Pulmonary artery endothelial cell (primary cell): ENCODE results near the gene CNTN5. TPM values are rescaled to one million over a fixed set of nuclear protein-coding genes. Genes with fewer than 3 reads are reported as not detected.

Experiments
- DNase-seq: peaks from one replicate; pipeline ENCODE4 v3.0.0-alpha.2; 2011; ENCODE audit warnings: low read depth, low spot score
- total RNA-seq: library from RNA; depleted of rRNA; stranded (reverse); fragments of >200 nt; gene quantifications from 2 replicates; pipeline ENCODE4 v1.2.3, GENCODE V29; 2014

Gene CNTN5
- total RNA-seq, 1 donor from 2014 or later, result not detected

DNA sequence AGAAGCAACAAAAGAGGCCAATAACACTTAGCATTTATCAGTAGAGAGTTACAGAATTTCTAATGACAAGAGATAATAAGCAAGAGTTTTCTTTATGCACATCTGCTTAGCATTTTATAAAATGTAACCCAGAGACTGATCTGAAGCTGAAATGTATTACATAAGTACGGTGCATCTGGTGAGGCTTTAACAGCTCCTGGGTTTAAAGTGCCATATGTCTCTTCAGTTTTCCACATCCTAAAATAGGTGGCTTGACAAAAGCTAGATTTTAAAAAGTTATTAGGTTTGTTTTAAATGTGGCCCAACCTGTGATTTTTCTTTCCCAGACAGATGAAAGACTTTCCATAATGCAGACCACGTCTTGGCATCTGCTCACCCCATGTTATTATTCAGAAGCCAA is 1045.7 kb downstream of the CNTN5 start:
- no peak for DNase-seq

DNA sequence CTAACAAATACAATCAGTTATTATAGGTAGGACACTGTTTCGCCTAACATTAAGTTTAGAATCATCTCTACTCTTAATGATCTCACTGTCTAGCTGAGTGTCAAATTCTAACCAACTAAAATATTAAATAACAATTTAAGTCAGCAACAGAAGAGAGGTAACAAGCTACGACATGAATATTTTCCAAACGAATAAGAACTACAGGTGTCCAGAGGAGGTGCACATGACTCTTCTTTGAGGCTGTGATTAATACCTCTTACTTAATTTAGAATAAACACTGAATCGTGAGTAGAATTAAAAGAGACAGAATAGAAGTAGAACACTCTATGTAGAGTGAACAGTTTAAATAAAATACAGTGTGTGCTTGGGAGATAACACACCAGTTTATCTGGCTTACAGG is 1047.4 kb downstream of the CNTN5 start:
- DNase-seq, result no peak

DNA sequence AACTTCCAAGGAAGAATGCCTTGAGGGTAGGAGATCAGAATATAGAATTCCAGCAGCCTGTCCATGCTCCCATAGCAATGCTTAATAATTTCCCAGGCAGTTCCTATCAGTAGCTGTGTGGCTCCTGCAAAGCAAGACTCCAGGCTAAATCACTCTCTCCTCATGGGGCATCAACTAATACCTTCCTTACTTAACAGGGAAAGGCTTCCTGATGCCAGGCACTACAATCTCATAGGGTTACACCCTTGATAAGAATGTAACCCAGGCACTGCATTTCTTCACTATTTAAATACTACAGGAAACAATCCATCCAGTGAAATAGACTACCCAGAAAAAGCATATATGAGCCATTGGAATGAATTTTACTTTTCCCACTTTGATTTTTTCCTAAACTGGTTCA is 1051.4 kb downstream of the CNTN5 start:
- DNase-seq, result no peak

DNA sequence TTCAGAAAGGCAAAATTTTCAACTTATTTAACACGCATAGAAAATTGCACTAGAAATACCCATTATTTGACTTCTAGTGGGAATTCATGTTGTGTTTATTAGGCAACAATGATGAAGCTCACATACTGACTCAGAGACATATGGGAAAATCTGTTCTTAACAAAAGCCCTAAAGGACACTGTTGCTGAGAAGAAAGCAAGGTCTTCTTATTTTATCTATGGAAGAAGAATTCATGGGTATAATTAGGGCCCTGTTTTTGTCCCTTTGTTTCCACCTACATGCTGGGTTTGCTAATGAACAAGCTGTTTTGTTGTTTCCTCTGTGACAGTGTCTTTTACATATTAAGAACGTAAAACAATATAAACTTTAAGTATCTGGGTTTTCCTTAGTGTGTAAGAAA is 1059.6 kb downstream of the CNTN5 start:
- DNase-seq, result no peak

DNA sequence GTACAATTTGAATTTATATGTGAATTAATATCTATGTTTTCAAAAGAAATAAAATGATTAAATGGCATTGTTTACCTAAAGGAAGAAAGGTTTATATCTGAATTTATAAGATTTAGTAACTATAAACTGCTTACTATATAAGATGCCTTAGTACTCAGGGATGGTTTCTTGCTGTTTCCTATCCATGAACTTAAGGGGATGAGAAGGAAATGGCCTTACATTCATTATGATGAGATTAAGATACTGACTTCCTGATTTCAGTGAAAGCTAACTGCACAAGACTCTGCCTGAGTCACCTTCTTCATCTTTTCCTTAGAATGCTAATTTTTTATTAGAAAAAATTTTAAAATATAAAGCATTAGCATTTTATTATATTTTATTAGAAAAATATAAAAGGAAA is 1060.1 kb downstream of the CNTN5 start:
- no peak for DNase-seq

DNA sequence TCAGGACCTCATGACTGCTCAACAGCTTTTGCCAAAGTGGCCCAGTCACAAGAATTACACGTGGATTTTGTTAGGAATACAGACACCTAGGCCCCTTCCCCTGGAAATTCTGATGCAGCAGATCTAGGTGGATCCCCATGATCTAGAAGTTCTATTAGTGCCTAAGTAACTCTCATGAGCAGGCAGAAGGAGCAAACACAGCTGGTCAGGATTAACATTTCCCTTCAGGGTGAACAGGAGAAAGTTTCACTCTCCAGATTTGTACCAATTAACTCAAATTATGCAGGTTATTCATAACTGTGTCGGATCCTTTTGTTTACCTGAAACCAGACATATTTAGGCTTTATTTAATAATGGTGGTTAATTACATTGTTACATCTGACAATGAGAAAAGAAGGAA is 1072.9 kb downstream of the CNTN5 start:
- no peak for DNase-seq

DNA sequence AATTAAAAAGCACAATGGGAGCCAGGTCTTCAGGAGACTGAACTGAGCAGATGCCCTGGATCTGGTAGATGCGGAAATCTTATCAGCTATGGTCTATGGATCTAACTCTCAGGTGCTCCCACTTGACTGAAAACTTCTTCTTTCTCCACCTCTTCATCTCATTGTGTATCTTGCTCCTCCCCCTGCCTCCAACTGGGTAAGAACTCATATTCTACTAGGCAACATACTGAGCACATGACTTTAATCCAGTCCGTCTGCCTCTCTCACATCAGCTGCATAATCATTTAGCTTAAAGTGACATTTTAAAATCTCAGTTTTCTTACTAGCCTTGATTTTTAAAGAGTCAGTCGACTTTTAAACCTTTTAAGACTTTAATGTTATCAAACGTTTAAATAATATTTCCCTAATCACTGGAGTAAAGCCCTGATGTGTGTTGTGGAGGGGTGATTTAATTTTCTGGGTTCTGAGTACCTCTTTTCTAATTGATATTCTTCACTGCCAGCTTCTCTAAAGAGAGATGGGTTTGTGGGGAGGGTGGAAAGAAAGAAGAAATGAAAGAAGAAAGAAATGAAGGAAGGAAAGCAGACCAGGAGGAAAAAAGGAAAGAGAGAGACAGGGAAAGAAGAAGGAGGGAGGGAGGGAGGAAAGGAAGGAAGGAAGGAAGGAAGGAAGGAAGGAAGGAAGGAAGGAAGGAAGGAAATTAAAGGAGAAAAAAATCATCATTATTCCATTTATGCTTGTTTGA is 1073.5 kb downstream of the CNTN5 start:
- no peak for DNase-seq

DNA sequence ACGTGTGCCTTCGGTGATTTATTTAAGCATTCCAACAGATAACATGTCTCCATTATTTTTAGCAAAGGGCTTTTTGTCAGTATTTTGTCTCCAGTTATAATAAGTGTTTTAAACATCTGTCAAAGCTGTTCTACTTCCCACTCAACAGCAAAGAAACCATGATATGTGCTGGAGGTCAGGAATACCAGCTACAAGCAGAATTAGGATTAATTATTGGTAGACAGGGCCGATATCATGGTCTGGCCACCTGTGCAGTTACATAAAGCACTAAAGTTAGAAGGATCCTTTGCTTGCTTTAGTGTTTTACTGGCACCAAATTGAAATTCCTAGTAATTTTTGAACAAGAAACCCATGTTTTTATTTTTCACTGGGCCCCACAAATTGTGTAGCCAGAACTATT is 1075.1 kb downstream of the CNTN5 start:
- DNase-seq, result no peak

DNA sequence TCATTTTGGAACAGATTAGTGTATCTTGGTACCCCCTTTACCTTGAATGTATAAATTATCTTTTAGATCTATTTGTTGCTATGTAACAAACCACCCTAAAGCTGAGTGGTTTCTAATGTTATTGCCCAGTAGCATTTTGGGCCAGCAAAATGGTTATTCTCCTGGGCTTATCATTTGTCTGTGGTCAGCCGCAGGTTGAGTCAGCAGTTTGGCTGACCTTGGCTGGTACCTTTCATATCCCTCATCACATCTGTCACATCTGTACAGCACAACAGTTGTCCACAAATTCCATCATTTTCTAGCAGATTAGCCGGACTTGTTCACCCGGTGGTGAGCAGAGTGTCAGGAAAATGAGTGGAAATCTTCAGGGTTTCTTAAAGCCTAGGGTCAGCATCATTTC is 1077.8 kb downstream of the CNTN5 start:
- DNase-seq, result no peak

DNA sequence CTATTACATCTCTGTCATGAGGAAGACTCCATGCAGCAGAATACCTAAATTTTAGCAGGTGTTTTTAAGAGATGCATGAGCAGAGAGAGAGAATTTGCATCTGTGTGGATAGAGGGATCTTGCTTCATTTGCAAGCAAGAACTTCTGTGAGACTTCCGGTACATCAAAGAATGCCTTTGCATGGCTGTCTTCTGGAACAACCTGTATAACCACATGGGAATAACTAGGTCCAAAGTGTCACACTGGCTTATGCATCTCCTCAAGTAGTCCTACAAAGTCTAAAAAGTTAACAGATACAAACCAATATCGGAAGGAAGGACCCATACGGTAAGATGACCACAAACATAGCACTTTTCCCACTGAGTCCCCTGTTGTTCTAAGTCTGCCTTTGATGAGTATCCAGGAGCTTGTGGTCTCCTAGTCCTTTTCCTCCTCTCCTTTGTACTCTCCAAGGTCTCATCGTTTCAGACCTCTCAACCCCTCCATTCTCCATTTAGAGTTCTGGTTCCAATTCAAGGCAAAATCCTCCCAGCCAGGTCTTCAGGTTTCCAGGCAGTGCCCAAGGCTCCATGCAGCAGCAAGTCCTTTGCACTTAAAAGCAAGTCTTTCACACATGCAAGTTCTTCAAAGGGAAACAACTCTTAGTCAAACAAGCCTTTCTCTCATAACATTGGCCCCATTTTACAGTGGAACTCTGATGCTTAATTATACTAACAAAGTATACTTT is 1084.7 kb downstream of the CNTN5 start:
- no peak for DNase-seq

DNA sequence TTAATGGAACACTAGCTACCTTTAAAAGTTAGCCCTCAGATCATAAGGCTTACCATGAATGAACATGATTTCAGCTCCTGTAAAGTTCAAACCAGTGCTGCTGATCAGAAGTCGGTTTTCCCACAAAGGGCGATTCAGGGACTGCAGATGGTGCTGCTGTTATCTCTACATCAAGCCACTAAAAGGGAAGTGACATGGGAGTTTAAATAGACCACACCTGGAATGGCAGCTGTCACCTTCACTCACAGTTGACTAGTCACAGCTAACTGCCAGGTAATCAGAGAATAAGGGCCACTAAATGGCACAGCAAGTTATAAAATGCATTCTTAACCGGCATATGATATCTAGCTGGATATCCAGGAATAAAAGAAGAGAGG is 1085.2 kb downstream of the CNTN5 start:
- no peak for DNase-seq

DNA sequence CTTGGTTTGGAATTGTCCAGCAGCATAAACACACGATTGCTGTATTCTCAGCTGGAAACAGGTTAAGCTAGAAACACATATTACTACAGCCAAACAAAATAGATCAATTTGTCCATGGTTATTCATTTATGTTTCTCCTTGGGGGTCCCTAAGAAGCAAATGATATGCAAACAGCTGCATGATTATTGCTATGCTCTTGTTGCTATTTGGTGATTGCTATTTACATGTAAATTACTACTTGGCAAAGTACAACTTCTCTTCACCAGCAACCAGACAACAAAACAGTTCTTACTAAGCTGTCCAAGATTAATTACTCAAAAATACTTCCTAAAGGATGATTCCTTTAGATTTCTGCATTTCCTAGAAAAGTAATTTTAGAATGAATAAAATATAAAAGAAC is 1098.4 kb downstream of the CNTN5 start:
- no peak for DNase-seq

DNA sequence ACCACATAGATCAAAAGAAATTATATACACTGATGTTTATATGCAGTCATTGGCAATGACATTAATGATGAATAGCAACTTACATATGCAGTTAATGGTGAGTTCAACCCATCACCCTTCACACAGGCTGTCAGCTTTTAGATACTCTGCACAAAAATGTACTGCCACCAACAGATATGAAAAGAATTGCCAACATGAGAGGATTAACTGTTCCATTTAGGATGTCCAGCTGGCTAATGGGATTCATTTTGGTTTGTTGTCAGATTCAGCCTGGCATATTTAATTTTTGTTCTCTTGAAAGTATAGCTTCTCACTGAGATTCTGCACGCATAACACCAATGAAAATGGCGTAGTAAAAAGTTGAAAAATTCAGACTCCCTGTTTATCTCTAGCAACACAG is 1112.4 kb downstream of the CNTN5 start:
- DNase-seq, result no peak

DNA sequence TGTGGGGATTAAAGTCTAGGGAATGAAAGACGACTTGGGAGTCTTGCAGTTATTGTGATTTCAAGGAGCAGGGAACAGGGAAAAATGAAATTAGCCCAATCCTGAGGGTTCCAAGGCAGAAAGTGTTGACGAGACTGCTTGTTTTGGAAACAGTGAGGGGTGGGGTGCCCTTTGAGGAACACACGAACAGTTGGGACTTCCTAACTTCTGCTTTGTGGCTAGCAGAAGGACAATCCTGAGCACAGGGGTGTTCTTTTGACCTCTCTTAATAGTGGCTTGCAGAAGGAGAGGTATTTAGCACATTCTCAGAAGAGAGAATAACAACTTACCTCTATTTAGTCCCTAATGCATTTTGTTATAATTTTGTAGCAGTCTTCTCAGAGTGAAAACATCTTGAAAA is 1120.5 kb downstream of the CNTN5 start:
- DNase-seq, result no peak

DNA sequence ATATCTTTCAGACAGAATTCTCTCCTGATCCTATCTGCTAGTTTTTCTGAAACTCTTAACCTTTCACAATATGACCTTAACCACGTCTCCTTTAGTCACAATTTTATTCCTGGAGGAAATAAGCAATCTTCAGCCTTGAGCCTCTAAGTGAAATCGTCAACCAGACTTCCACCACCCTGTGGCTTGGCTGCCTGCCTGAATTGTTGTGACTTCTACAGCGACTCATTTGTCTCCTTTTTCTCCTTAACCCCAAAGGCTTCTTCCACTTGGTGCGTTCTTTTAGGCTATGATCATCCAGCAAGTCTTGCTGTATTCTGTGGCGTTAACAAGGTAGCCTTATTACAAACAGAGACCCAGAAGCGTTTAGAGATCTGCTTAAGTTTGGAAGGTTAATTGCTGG is 1131.2 kb downstream of the CNTN5 start:
- no peak for DNase-seq

DNA sequence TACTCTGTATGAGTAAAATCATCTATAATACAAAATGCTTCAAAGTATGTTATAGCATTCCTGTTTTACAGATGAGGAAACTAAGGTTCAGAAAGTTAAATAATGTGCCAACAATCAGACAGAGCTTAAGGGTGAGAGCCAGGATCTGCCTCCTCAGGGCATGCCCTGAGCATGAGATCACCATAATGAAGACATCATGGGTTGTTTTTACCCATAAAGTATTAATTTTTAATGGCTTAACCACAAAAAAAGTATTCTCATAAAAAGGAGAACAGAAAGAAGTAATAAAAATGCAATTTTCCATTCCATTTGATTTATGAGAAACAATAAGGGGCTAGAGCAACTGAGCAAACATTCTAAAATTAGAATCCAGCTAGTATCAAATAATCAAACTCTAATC is 1132.0 kb downstream of the CNTN5 start:
- no peak for DNase-seq

DNA sequence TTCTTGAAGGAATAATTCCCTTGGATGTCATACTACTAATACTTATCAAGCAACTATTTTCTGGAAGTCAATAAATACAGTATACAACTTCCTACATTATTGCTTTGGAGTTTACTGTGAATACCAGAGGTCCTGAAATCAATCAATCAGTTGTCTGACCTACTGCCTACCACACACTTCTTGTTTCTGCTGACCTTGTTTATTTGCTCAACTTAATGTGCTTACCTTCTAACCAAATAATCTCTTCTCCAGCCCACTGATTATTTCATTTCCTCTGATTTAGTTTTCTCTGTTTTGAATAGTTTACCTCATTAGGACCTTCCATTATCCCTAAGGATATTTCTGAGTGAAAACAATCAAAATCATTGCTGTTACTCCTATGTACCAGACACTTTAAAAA is 1142.7 kb downstream of the CNTN5 start:
- no peak for DNase-seq

DNA sequence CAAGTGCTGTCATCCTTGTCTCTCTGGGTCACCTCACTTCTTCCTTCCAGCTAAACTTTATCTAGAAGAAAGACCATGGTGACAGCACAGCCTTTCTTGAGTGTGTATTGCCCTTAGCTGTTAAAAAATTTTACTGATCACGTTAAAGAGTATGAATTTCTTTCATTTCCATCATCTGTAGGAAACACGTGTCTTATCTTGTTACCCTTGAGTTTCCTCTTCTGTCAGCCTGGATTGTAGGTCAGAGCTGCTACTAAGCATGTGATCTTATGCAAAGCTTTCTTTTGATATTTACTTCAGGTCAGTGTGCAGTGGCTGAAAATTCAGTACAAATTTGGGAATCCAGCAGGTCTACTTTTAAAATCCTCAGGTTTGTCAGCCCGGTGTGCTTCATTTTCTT is 1154.1 kb downstream of the CNTN5 start:
- no peak for DNase-seq

DNA sequence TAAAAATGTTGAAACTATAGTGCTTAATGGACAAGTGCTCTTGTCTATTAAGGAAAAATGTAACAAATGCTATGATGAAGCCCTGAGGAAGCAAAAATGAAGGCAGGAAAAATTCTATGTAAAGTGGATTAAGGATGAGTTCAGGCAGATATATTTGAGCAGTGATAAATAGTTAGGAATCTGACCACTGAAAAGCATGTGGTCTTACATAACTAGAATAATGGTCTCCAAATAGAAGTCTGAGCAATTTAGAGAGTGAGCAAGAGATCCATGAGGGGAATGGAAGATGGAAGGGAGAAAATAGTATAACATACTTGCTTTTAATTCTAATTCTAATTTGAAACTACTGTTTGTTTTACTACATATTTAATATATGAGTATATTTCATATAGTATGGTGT is 1155.7 kb downstream of the CNTN5 start:
- no peak for DNase-seq

DNA sequence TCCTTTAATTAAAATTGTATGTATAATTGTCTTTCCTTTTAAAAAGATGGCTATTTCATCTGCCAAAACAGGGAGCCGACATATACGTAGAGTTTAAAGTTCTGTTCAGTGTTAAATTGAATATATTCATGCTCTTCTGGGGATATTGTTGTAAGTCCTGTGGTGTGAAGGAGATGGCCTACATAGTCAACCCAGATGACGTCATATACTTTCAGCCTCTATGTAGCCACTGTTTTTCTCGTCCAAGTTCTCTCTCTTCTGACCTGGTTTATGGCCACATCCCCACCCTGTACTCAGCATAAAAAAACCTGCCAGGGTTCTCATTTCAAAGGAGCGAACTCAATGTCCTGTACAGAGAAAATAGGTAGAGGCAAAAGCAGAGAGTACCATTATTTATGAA is 1156.9 kb downstream of the CNTN5 start:
- DNase-seq, result no peak

DNA sequence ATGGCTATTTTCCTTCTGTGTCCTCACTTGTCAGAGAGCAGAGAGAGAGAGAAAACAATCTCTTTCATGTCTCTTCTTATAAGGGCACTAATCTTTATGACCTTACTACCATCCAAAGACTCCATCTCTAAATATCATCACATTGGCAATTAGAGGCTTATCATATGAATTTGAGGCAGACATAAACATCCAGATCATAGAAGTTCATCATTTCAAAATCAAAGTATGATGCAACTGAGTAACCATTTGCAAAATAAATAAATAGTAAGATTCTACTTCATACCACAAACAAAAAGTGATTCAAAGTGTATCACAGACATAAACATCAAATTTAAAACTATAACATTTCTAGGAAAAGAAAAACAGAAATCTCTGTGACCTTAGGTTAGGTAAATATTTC is 1161.6 kb downstream of the CNTN5 start:
- no peak for DNase-seq

DNA sequence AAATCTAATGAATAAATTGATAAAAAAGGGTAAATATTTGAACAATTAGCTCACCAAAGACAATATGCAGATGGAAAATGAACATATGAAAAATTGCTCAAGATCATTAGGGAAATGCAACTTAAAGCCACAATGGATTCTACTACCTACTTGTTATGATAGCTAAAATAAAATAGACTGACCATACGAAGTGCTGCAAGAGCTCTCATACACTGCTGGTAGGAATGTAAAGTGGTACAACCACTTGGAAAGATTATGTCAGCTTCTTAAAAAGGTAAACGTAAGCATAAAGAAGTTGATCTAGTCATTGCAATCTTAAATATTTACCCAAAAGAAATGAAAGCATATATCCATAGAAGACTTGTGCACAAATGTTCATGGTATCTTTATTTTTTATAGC is 1162.2 kb downstream of the CNTN5 start:
- no peak for DNase-seq

DNA sequence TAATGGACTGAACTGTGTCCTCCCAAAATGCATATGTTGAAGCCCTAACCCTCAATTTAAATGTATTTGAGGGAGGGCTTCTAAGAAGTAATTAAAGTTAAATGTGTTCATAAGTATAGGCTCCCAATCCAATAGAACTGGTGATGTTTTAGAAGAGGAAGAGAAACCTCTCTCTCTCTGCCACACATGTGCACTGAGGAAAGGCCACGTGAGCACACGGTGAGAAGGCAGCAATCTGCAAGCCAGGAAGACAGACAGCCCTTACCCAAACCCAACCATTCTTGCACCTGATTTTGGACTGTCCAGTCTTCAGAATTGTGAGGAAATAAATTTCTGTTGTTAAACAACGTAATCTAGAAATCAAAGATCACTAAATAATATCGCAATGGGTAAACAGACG is 1164.8 kb downstream of the CNTN5 start:
- DNase-seq, result no peak
